ENCODE measurements around the gene NPPC.

- no peak for TF ChIP-seq YY1 (IDR thresholded peaks at IDR 0.05; ENCODE audit: insufficient read depth, insufficient read length)
- no peak for TF ChIP-seq SUZ12 (IDR thresholded peaks at IDR 0.05; ENCODE audit: extremely low read depth, insufficient read depth, insufficient read length)
Observed at GRCh38 chr2:231886071-231886681, 40.0 kb downstream of the NPPC start.
